A673 (cell line): ENCODE measurements around the gene UFC1. TPM values are rescaled to one million over a fixed set of nuclear protein-coding genes. Genes with fewer than 3 reads are reported as not detected.
A peak's percentile ranks its signal among the peaks of the same experiment; 100 is the strongest.

ENCODE experiments used
- BruUV-seq: library from RNA; stranded (reverse); fragments of 400-500 nt; replicated peaks from 2 replicates; lab custom pipeline; 2021; lab: Mats Ljungman, UMichigan
- CTCF ChIA-PET: fragments of 300-600 bp; sonication (Branson Sonifier 250); formaldehyde crosslinking; loops from one replicate; lab custom pipeline; 2022; ENCODE audit warnings: antibody characterized with exemption; lab: Charles Lee
- POLR2A ChIA-PET: fragments of 300-600 bp; sonication (Branson Sonifier 250); formaldehyde crosslinking; loops from one replicate; lab custom pipeline; 2022; ENCODE audit warnings: antibody characterized with exemption; ENCODE audit not compliant: low non-redundant PET; lab: Charles Lee
- DNase-seq: peaks from one replicate; pipeline ENCODE4 v3.0.0-alpha.2; 2015; ENCODE audit warnings: low spot score
- H3K27ac ChIP-seq: fragments of 200-600 bp; sonication (generic); 2 replicates; pipeline ENCODE4 v1.5.1; 2016; ENCODE audit warnings: mixed run types, low read depth, mild to moderate bottlenecking, mixed read lengths, antibody characterized with exemption, low read length; ENCODE audit not compliant: poor library complexity, severe bottlenecking
- H3K27me3 ChIP-seq: fragments of 200-600 bp; sonication (generic); replicated peaks from 2 replicates; pipeline ENCODE4 v1.6.1; 2017; ENCODE audit warnings: mixed run types, low read depth, mild to moderate bottlenecking, mixed read lengths, antibody characterized with exemption, low read length; ENCODE audit not compliant: insufficient read depth, poor library complexity
- H3K36me3 ChIP-seq: fragments of 200-600 bp; sonication (generic); 2 replicates; pipeline ENCODE4 v1.6.1; 2016; ENCODE audit warnings: mixed run types, mild to moderate bottlenecking, mixed read lengths, antibody characterized with exemption, low read length; ENCODE audit not compliant: insufficient read depth, poor library complexity, severe bottlenecking
- H3K4me1 ChIP-seq: fragments of 200-600 bp; sonication (generic); 2 replicates; pipeline ENCODE4 v1.6.1; 2017; ENCODE audit warnings: mixed run types, mild to moderate bottlenecking, mixed read lengths, antibody characterized with exemption, low read length; ENCODE audit not compliant: insufficient read depth, poor library complexity, severe bottlenecking
- H3K4me3 ChIP-seq: fragments of 200-600 bp; sonication (generic); 2 replicates; pipeline ENCODE4 v1.5.1; 2016; ENCODE audit warnings: low read depth, mixed run types, mild to moderate bottlenecking, mixed read lengths, low read length; ENCODE audit not compliant: poor library complexity, severe bottlenecking
- H3K9me3 ChIP-seq: fragments of 200-600 bp; sonication (generic); 2 replicates; pipeline ENCODE4 v1.6.1; 2016; ENCODE audit warnings: mixed run types, low read depth, mild to moderate bottlenecking, mixed read lengths, antibody characterized with exemption, low read length; ENCODE audit not compliant: poor library complexity, severe bottlenecking
- CTCF ChIP-seq: fragments of 300-800, 200-600 bp; sonication (generic); conservative IDR thresholded peaks from 2 replicates; pipeline ENCODE4 v1.5.1; 2017; ENCODE audit warnings: low read depth, mild to moderate bottlenecking, antibody characterized with exemption, low read length, moderate library complexity, mixed read lengths
- EZH2 ChIP-seq: fragments of 200-600 bp; sonication (generic); IDR thresholded peaks from 2 replicates; pipeline ENCODE4 v1.6.1; 2017; ENCODE audit warnings: borderline replicate concordance, low read depth, mild to moderate bottlenecking, mixed read lengths, antibody characterized with exemption, low read length; ENCODE audit not compliant: poor library complexity, severe bottlenecking
- intact Hi-C: fragments of 100-400 bp; cut with micrococcal nuclease; formaldehyde crosslinking; loops from one replicate; pipeline ENCODE4 v1.10.0; 2022; ENCODE audit not compliant: unreplicated experiment
- total RNA-seq: library from RNA; stranded (reverse); gene quantifications from 2 replicates; pipeline ENCODE4 v1.2.3, GENCODE V29; 2021

UFC1 gene
- total RNA-seq, 1 experiment from 2014 or later, result 82.7 TPM

DNA sequence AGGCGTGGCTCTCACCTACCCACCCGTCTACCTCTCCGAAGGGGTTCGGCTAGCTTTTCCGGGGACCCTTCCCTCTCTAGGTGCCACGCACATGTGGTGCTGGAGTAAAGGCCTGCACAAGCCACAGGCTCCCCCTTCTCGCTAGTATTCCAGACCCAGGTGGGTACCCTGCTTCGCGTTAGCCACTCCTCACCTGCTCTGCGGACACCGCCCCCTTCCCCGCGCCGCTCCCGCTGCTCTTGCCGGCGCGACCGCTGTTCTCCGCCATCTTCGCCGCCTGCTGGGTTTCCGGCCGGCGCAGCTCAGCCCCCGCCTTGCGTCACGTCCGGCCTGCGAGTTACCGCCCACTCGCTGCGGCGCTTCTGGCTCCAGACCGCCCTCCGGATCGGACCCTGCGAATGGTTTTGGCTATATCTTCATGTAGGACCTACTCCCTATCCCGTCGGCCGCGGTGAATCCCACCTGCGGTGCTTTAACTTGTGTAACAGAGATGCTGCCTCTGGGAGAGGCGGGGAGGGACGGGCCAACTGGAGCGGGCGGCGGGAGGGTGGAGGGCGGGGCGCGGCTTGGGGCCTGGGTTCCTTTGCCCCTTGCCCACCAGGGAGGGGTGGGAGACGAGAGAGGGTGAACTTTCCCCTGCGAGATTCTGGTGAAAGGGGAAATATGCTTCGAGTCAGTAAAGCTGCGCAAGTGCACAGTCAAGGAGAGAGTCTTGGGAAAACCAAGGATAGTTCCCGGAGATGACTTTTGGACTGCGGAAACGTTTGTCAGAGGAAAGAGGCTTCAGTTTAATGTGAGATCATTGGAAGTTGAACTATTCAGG is 35.8 kb upstream of the UFC1 start, which contains the start of the genes NIT1 and PFDN2:
Gene NIT1, plus strand, starts transcription at position 347 of the 823 bp plus-strand sequence. Its CDS starts 72 bp downstream, at position 419.
Gene PFDN2, minus strand, starts transcription at position 279 of the 823 bp plus-strand sequence. Its CDS starts 11 bp downstream, at position 268.
- Histone ChIP-seq H3K27ac (peak within 1 kb of the TSS; percentile 93), H3K27me3 (no peaks in the 10 kb centered on the region), H3K4me1 (peaks cover 12% of the 10 kb centered on the region), H3K36me3 (peaks cover 33% of the 10 kb centered on the region), H3K9me3 (no peaks in the 10 kb centered on the region), H3K4me3 (peak within 1 kb of the TSS; percentile 86)
- intact Hi-C loops, result no loop called here
- ChIA-PET POLR2A (interaction anchor here (0.5 kb wide), 1 partner anchor 272 kb away, joined by 16 read pairs; no protein-coding TSS in a partner anchor), CTCF (interaction anchor here (0.5 to 0.6 kb wide), 2 partner anchors 108 to 128 kb away, joined by 4 to 15 read pairs; partner anchors contain the start of gene TOMM40L)
- peak; percentile 93 for DNase-seq
- TSS peak; percentile 70 for BruUV-seq
- TF ChIP-seq EZH2 (no peak), CTCF (no peak)

GRCh38 chr1:161119092-161119903 is 34.5 kb upstream of the UFC1 start:
- Histone ChIP-seq H3K9me3 (no peaks in the 10 kb centered on the region), H3K27me3 (no peaks in the 10 kb centered on the region), H3K4me1 (peaks cover 12% of the 10 kb centered on the region), H3K27ac (peak overlapping the region; percentile 93), H3K4me3 (peak overlapping the region; percentile 86), H3K36me3 (peaks cover 46% of the 10 kb centered on the region)
- CTCF ChIA-PET, result interaction anchor here (0.5 to 0.7 kb wide), 2 partner anchors 22 to 84 kb away, joined by 3 to 8 read pairs; no protein-coding TSS in a partner anchor
- DNase-seq, result peak; percentile 72
- TF ChIP-seq CTCF (peak; percentile 57), EZH2 (no peak)
- POLR2A ChIA-PET, result no interaction called here
- BruUV-seq, result no TSS peak
- intact Hi-C loops, result no loop called here

DNA sequence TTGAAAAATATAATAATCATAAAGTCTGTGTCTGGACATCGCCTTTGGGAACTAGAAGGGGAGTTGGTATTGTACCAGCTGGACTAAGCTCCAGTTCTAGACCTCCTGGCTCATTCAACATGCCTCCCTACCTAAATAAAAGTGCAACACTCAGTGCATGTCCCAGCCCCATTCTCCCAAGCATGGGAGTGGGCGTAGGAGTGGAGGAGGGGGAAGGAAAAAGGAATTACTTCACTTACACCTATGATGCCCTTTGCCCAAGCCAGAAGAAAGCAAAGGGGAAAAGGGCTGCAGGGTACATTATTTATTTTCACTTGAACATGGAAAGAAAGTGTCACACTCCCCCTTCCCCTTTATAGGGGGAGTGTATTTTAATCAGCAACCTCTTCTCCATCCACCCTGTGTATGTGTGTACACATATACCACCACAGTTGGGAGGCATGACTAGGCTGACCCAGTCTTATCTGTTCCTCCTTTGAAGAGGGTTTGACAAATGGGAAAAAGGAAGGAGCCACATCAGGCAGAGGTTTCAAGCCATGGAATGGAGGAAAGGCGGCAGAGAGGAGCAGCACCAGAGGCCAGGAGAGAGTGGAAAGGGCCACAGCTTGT is 32.6 kb upstream of the UFC1 start:
- peaks cover 56% of the 10 kb centered on the region for H3K36me3 ChIP-seq
- H3K27me3 ChIP-seq, result no peaks in the 10 kb centered on the region
- H3K4me1 ChIP-seq, result peaks cover 12% of the 10 kb centered on the region
- no peak overlapping the region for H3K4me3 ChIP-seq
- H3K9me3 ChIP-seq, result no peaks in the 10 kb centered on the region
- ChIA-PET CTCF (no interaction called here), POLR2A (interaction anchor here (0.6 kb wide), 1 partner anchor 137 kb away, joined by 21 read pairs; the partner anchor contains the start of gene PCP4L1)
- TF ChIP-seq EZH2 (no peak), CTCF (no peak)
- DNase-seq, result no peak
- no TSS peak for BruUV-seq
- no peak overlapping the region for H3K27ac ChIP-seq
- intact Hi-C loops, result no loop called here
